Kidney epithelial cell (primary cell): ENCODE data around the gene LRRC27. TPM values are rescaled to one million over a fixed set of nuclear protein-coding genes. Genes with fewer than 3 reads are reported as not detected.

Source experiments
- DNase-seq: peaks from one replicate; pipeline ENCODE4 v3.0.0-alpha.2; 2010; ENCODE audit warnings: low read depth
- H3K27me3 ChIP-seq: 2 replicates; pipeline ENCODE4 v1.6.0; 2011; ENCODE audit warnings: low read length; ENCODE audit not compliant: control insufficient read depth, insufficient read depth
- H3K36me3 ChIP-seq: 2 replicates; pipeline ENCODE4 v1.5.1; 2011; ENCODE audit warnings: low read length; ENCODE audit not compliant: control insufficient read depth, insufficient read depth
- H3K4me3 ChIP-seq: 2 replicates; pipeline ENCODE4 v1.5.1; 2011; ENCODE audit warnings: low read depth, mild to moderate bottlenecking, control low read depth, low read length
- CTCF ChIP-seq: IDR thresholded peaks from 2 replicates; pipeline ENCODE4 v1.5.1; 2011; ENCODE audit warnings: mild to moderate bottlenecking, moderate library complexity, low read length, control low read depth, inconsistent platforms; ENCODE audit not compliant: insufficient read depth, poor library complexity, severe bottlenecking
- total RNA-seq: library from RNA; depleted of rRNA; stranded (reverse); fragments of >200 nt; gene quantifications from 2 replicates; pipeline ENCODE4 v1.2.3, GENCODE V29; 2015

Gene LRRC27
- total RNA-seq, 1 donor from 2014 or later, result 13.3 TPM

- no peak for DNase-seq
- Histone ChIP-seq H3K4me3 (no peak overlapping the region), H3K27me3 (peaks cover 13% of the 10 kb centered on the region), H3K36me3 (no peaks in the 10 kb centered on the region)
- TF ChIP-seq CTCF, result no peak
Measured at GRCh38 chr10:132301371-132302330, 30.3 kb upstream of the LRRC27 start.

GRCh38 chr10:132302421-132303310 lies 29.3 kb upstream of the LRRC27 start:
- TF ChIP-seq CTCF, result no peak
- no peak for DNase-seq
- H3K4me3 ChIP-seq, result no peak overlapping the region
- H3K27me3 ChIP-seq, result peaks cover 14% of the 10 kb centered on the region
- H3K36me3 ChIP-seq, result no peaks in the 10 kb centered on the region

- no peak for DNase-seq
- Histone ChIP-seq H3K36me3 (no peaks in the 10 kb centered on the region), H3K27me3 (peaks cover 11% of the 10 kb centered on the region), H3K4me3 (no peak overlapping the region)
- no peak for TF ChIP-seq CTCF
Measured at GRCh38 chr10:132303361-132304115, 28.5 kb upstream of the LRRC27 start.

- Histone ChIP-seq H3K36me3 (no peaks in the 10 kb centered on the region), H3K27me3 (peaks cover 13% of the 10 kb centered on the region), H3K4me3 (no peak overlapping the region)
- no peak for TF ChIP-seq CTCF
- no peak for DNase-seq
Measured at GRCh38 chr10:132304756-132305509, 27.1 kb upstream of the LRRC27 start.

GRCh38 chr10:132305654-132306342 lies 26.2 kb upstream of the LRRC27 start:
- H3K27me3 ChIP-seq, result peaks cover 13% of the 10 kb centered on the region
- no peak for DNase-seq
- no peak overlapping the region for H3K4me3 ChIP-seq
- TF ChIP-seq CTCF, result no peak
- no peaks in the 10 kb centered on the region for H3K36me3 ChIP-seq
